Adrenal gland (tissue), 5 donors: ENCODE data around the gene IKZF3.
A peak's percentile ranks its signal among the peaks of the same experiment; 100 is the strongest.

Source experiments
- POLR2A ChIP-seq, 2 donors: fragments of 450-650 bp; IDR thresholded peaks; one replicate each; pipeline ENCODE4 v1.6.1; 2017; ENCODE audit warnings: antibody characterized with exemption in 2 of 2, mild to moderate bottlenecking in 2 of 2, moderate library complexity in 1 of 2
- TF ChIP-seq, protein P1 (sequence below), 6 experiments: fragments of 450-650 bp in 4 of 6; fragments of 200-600 bp in 2 of 6; sonication (generic) in 1 of 6; IDR thresholded peaks; 1 replicate in 5 of 6; 2 replicates in 1 of 6; pipeline versions ENCODE4 v1.5.1 to v1.8.0; 2016 to 2021; ENCODE audit warnings: antibody characterized with exemption in 6 of 6, mild to moderate bottlenecking in 2 of 6, moderate library complexity in 1 of 6
- donor health status: DM: no; HTN: no; CAD: no.

DNA sequence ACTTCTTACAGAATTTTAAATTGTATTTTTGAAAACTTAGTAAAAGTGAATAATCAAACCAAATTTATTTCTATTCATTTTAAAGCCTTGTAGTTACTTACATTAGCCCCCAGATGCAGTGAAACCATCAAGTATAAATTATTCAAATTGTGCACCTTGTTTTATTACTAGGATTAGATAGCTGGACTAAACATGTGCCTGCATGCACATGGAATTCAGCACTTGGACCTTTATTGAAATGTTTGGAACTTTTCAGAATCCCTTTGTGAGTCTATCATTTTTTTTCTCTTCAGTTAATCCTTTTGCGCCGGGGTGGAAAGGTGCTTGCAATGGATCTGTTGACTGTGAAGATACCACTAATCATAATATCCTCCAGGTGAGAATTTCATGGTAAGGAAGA is 8.6 kb upstream of the IKZF3 start:
- TF ChIP-seq, protein P1, sequence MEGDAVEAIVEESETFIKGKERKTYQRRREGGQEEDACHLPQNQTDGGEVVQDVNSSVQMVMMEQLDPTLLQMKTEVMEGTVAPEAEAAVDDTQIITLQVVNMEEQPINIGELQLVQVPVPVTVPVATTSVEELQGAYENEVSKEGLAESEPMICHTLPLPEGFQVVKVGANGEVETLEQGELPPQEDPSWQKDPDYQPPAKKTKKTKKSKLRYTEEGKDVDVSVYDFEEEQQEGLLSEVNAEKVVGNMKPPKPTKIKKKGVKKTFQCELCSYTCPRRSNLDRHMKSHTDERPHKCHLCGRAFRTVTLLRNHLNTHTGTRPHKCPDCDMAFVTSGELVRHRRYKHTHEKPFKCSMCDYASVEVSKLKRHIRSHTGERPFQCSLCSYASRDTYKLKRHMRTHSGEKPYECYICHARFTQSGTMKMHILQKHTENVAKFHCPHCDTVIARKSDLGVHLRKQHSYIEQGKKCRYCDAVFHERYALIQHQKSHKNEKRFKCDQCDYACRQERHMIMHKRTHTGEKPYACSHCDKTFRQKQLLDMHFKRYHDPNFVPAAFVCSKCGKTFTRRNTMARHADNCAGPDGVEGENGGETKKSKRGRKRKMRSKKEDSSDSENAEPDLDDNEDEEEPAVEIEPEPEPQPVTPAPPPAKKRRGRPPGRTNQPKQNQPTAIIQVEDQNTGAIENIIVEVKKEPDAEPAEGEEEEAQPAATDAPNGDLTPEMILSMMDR (IDR thresholded peaks at IDR 0.05), result peak in 3 of 6 experiments; percentile 11 to 47 (median 12)
- TF ChIP-seq POLR2A (IDR thresholded peaks at IDR 0.05), result no peak
